NB4 (cell line): ENCODE measurements around the gene CDH7.

ENCODE experiments used
- MYC ChIP-seq: IDR thresholded peaks from 2 replicates; pipeline ENCODE4 v1.6.1; 2011; ENCODE audit warnings: low read depth, low read length
- TF ChIP-seq, protein P1 (sequence below): IDR thresholded peaks from one replicate; pipeline ENCODE4 v1.5.1; 2012; ENCODE audit warnings: low read depth, low read length

DNA sequence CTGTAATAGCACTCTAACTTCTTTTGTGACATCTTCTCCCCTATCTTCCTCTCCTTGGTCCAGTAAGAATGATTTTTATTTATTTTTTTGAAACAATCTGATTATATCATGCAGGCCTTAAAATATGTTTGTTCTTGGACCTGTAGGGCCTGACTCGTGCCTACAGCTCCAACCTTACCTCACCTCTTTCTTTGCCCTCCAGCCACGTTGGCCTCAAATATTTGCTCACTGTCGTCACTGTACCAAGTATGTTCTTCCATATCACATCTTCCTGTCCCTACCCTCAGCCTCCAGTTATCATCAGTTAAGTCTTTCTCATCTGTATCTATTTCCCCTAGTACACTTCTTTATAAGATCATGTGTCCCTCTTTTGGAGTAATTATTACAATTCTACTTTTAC, 125.5 kb downstream of the CDH7 start:
- TF ChIP-seq, protein P1, sequence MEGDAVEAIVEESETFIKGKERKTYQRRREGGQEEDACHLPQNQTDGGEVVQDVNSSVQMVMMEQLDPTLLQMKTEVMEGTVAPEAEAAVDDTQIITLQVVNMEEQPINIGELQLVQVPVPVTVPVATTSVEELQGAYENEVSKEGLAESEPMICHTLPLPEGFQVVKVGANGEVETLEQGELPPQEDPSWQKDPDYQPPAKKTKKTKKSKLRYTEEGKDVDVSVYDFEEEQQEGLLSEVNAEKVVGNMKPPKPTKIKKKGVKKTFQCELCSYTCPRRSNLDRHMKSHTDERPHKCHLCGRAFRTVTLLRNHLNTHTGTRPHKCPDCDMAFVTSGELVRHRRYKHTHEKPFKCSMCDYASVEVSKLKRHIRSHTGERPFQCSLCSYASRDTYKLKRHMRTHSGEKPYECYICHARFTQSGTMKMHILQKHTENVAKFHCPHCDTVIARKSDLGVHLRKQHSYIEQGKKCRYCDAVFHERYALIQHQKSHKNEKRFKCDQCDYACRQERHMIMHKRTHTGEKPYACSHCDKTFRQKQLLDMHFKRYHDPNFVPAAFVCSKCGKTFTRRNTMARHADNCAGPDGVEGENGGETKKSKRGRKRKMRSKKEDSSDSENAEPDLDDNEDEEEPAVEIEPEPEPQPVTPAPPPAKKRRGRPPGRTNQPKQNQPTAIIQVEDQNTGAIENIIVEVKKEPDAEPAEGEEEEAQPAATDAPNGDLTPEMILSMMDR, result no peak
- no peak for TF ChIP-seq MYC
